HEK293 (cell line): ENCODE data around the gene NR0B1.

Experiments used
- CTCF ChIP-seq: fragments of 450-650 bp; formaldehyde crosslinking; IDR thresholded peaks from 2 replicates; pipeline ENCODE4 v1.5.1; 2016; ENCODE audit warnings: missing biosample characterization, missing genetic modification characterization
- TCF7L2 ChIP-seq: IDR thresholded peaks from 2 replicates; pipeline ENCODE4 v1.6.1; 2011; ENCODE audit warnings: low read depth, mild to moderate bottlenecking, inconsistent platforms, low read length, moderate library complexity, borderline replicate concordance
- ZNF174 ChIP-seq: fragments of 450-650 bp; formaldehyde crosslinking; IDR thresholded peaks from 2 replicates; pipeline ENCODE4 v1.5.0; 2017; ENCODE audit warnings: missing biosample characterization, mild to moderate bottlenecking, missing genetic modification characterization
- ZNF175 ChIP-seq: fragments of 450-650 bp; formaldehyde crosslinking; IDR thresholded peaks from 2 replicates; pipeline ENCODE4 v1.5.1; 2016; ENCODE audit warnings: missing biosample characterization, missing genetic modification characterization
- ZNF184 ChIP-seq: fragments of 450-650 bp; IDR thresholded peaks from 2 replicates; pipeline ENCODE4 v1.5.1; 2018; ENCODE audit warnings: missing biosample characterization, mild to moderate bottlenecking, missing genetic modification characterization
- ZNF501 ChIP-seq: fragments of 450-650 bp; formaldehyde crosslinking; IDR thresholded peaks from 2 replicates; pipeline ENCODE4 v1.5.1; 2016; ENCODE audit warnings: missing biosample characterization, missing genetic modification characterization

- TF ChIP-seq CTCF (tag by site-specific recombination) (no peak), TCF7L2 (no peak), ZNF174 (tag by site-specific recombination) (no peak), ZNF501 (tag by site-specific recombination) (no peak), ZNF184 (tag by site-specific recombination) (no peak), ZNF175 (tag by site-specific recombination) (no peak)
Observed at GRCh38 chrX:30270639-30271038, 38.6 kb downstream of the NR0B1 start.
